OCI-LY1 (cell line): ENCODE measurements around the gene TSPAN6.

Source experiments
- CTCF ChIP-seq: fragments of 200-600 bp; sonication (generic), shearing (Covaris generic); IDR thresholded peaks from 2 replicates; pipeline ENCODE4 v1.5.1; 2017; ENCODE audit warnings: mild to moderate bottlenecking, antibody characterized with exemption, low read length, moderate library complexity, mixed read lengths
- EZH2 ChIP-seq: fragments of 200-600 bp; sonication (generic), shearing (Covaris generic); IDR thresholded peaks from 2 replicates; pipeline ENCODE4 v1.8.0; 2017; ENCODE audit warnings: borderline replicate concordance, mixed run types, mild to moderate bottlenecking, antibody characterized with exemption, low read length, moderate library complexity, mixed read lengths

GRCh38 chrX:100591256-100592051 lies 45.2 kb downstream of the TSPAN6 start:
- TF ChIP-seq CTCF (no peak), EZH2 (no peak)
